ENCODE data around the gene FCER1A.

DNA sequence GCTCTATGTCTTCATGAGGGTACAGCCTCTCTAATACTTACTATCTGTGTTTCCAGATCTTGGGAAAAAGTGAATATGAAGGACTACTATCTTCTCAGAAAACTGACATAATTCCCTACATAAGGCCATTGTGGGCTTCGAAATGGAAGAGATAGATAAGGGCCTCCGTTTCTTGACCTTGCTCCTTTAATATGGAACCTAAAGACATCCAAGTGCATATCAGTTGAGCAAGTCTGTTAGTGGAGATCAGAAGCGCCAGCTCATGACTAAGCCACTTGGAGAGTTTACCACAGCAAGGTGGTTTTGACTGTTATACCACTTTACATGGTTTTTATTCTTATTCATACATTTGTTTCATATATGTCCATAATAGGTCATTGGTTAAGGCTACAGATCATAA is 35.3 kb upstream of the FCER1A start:
- TF ChIP-seq, protein P1, sequence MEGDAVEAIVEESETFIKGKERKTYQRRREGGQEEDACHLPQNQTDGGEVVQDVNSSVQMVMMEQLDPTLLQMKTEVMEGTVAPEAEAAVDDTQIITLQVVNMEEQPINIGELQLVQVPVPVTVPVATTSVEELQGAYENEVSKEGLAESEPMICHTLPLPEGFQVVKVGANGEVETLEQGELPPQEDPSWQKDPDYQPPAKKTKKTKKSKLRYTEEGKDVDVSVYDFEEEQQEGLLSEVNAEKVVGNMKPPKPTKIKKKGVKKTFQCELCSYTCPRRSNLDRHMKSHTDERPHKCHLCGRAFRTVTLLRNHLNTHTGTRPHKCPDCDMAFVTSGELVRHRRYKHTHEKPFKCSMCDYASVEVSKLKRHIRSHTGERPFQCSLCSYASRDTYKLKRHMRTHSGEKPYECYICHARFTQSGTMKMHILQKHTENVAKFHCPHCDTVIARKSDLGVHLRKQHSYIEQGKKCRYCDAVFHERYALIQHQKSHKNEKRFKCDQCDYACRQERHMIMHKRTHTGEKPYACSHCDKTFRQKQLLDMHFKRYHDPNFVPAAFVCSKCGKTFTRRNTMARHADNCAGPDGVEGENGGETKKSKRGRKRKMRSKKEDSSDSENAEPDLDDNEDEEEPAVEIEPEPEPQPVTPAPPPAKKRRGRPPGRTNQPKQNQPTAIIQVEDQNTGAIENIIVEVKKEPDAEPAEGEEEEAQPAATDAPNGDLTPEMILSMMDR (IDR thresholded peaks at IDR 0.05) = no peak
- TF ChIP-seq POLR2A (IDR thresholded peaks at IDR 0.05) = no peak
- no peak for TF ChIP-seq POLR2AphosphoS5 (IDR thresholded peaks at IDR 0.05; ENCODE audit: insufficient read depth in 1 of 2, low read depth in 1 of 2)

Data from vagina (tissue), 2 donors.